T-helper 1 cell treated with Interleukin-12 subunit alpha and Interleukin-12 subunit beta and Interleukin-4 antibody, amounts not matched to agents 30 μg/mL and 1 μg/mL, for 36 hours (primary cell): ENCODE measurements around the gene UCP2.

Experiments used
- H3K27ac Mint-ChIP-seq: one replicate; pipeline ENCODE4 v1.8.0; 2021; ENCODE audit warnings: mild to moderate bottlenecking, mixed read lengths
- H3K27me3 Mint-ChIP-seq: one replicate; pipeline ENCODE4 v1.8.0; 2021; ENCODE audit warnings: low read depth, mixed read lengths
- H3K36me3 Mint-ChIP-seq: one replicate; pipeline ENCODE4 v1.8.0; 2021; ENCODE audit warnings: low read depth, mixed read lengths
- H3K4me1 Mint-ChIP-seq: one replicate; pipeline ENCODE4 v1.8.0; 2021; ENCODE audit warnings: low read depth, mixed read lengths
- H3K4me3 Mint-ChIP-seq: one replicate; pipeline ENCODE4 v1.8.0; 2021; ENCODE audit warnings: mild to moderate bottlenecking, moderate library complexity, mixed read lengths
- H3K9me3 Mint-ChIP-seq: one replicate; pipeline ENCODE4 v1.8.0; 2021; ENCODE audit warnings: mixed read lengths

UCP2 gene

GRCh38 chr11:74004759-74005615, 22.3 kb upstream of the UCP2 start:
- Mint-ChIP-seq H3K27me3 (no peaks in the 10 kb centered on the region), H3K27ac (peak overlapping the region; percentile 93), H3K9me3 (no peaks in the 10 kb centered on the region), H3K4me1 (peaks cover 60% of the 10 kb centered on the region), H3K36me3 (peaks cover 31% of the 10 kb centered on the region), H3K4me3 (peak overlapping the region; percentile 77)

GRCh38 chr11:74004046-74004695, 21.5 kb upstream of the UCP2 start:
- Mint-ChIP-seq H3K4me1 (peaks cover 62% of the 10 kb centered on the region), H3K27ac (peak overlapping the region; percentile 93), H3K36me3 (peaks cover 31% of the 10 kb centered on the region), H3K27me3 (no peaks in the 10 kb centered on the region), H3K9me3 (no peaks in the 10 kb centered on the region), H3K4me3 (no peak overlapping the region)

- Mint-ChIP-seq H3K4me3 (no peak overlapping the region), H3K27ac (peak overlapping the region; percentile 5), H3K27me3 (no peaks in the 10 kb centered on the region), H3K36me3 (peaks cover 31% of the 10 kb centered on the region), H3K9me3 (no peaks in the 10 kb centered on the region), H3K4me1 (peaks cover 58% of the 10 kb centered on the region)
Observed at GRCh38 chr11:74002832-74003231, 20.2 kb upstream of the UCP2 start.

GRCh38 chr11:74001822-74002286, 19.2 kb upstream of the UCP2 start:
- Mint-ChIP-seq H3K4me1 (peaks cover 64% of the 10 kb centered on the region), H3K9me3 (no peaks in the 10 kb centered on the region), H3K4me3 (no peak overlapping the region), H3K27me3 (no peaks in the 10 kb centered on the region), H3K36me3 (peaks cover 34% of the 10 kb centered on the region), H3K27ac (peak overlapping the region; percentile 55)

GRCh38 chr11:74000307-74001133, 17.9 kb upstream of the UCP2 start:
- Mint-ChIP-seq H3K27ac (peak overlapping the region; percentile 9), H3K36me3 (peaks cover 34% of the 10 kb centered on the region), H3K27me3 (no peaks in the 10 kb centered on the region), H3K9me3 (no peaks in the 10 kb centered on the region), H3K4me1 (peaks cover 63% of the 10 kb centered on the region), H3K4me3 (no peak overlapping the region)

- H3K4me1 Mint-ChIP-seq, result peaks cover 63% of the 10 kb centered on the region
- H3K36me3 Mint-ChIP-seq, result peaks cover 31% of the 10 kb centered on the region
- H3K27ac Mint-ChIP-seq, result peak overlapping the region; percentile 27
- H3K27me3 Mint-ChIP-seq, result no peaks in the 10 kb centered on the region
- no peaks in the 10 kb centered on the region for H3K9me3 Mint-ChIP-seq
- H3K4me3 Mint-ChIP-seq, result no peak overlapping the region
Observed at GRCh38 chr11:73999581-74000306, 17.1 kb upstream of the UCP2 start.

- Mint-ChIP-seq H3K4me3 (no peak overlapping the region), H3K36me3 (peaks cover 31% of the 10 kb centered on the region), H3K27ac (peak overlapping the region; percentile 3), H3K9me3 (no peaks in the 10 kb centered on the region), H3K27me3 (no peaks in the 10 kb centered on the region), H3K4me1 (peaks cover 60% of the 10 kb centered on the region)
Observed at GRCh38 chr11:73998846-73999575, 16.4 kb upstream of the UCP2 start.

- Mint-ChIP-seq H3K36me3 (peaks cover 16% of the 10 kb centered on the region), H3K4me3 (no peak overlapping the region), H3K9me3 (no peaks in the 10 kb centered on the region), H3K27ac (peak overlapping the region; percentile 83), H3K4me1 (peaks cover 51% of the 10 kb centered on the region), H3K27me3 (no peaks in the 10 kb centered on the region)
Observed at GRCh38 chr11:73997120-73997770, 14.6 kb upstream of the UCP2 start.

- Mint-ChIP-seq H3K27ac (peak overlapping the region; percentile 100), H3K4me3 (peak overlapping the region; percentile 79), H3K36me3 (peaks cover 11% of the 10 kb centered on the region), H3K27me3 (no peaks in the 10 kb centered on the region), H3K9me3 (no peaks in the 10 kb centered on the region), H3K4me1 (peaks cover 53% of the 10 kb centered on the region)
Observed at GRCh38 chr11:73996161-73996747, 13.6 kb upstream of the UCP2 start.

- peaks cover 53% of the 10 kb centered on the region for H3K4me1 Mint-ChIP-seq
- no peaks in the 10 kb centered on the region for H3K27me3 Mint-ChIP-seq
- peak overlapping the region; percentile 79 for H3K4me3 Mint-ChIP-seq
- peak overlapping the region; percentile 100 for H3K27ac Mint-ChIP-seq
- H3K9me3 Mint-ChIP-seq, result no peaks in the 10 kb centered on the region
- peaks cover 6% of the 10 kb centered on the region for H3K36me3 Mint-ChIP-seq
Observed at GRCh38 chr11:73995731-73996130, 13.1 kb upstream of the UCP2 start.

GRCh38 chr11:73995247-73995646, 12.6 kb upstream of the UCP2 start:
- Mint-ChIP-seq H3K27me3 (no peaks in the 10 kb centered on the region), H3K9me3 (no peaks in the 10 kb centered on the region), H3K27ac (peak overlapping the region; percentile 100), H3K36me3 (peaks cover 6% of the 10 kb centered on the region), H3K4me3 (peak overlapping the region; percentile 79), H3K4me1 (peaks cover 49% of the 10 kb centered on the region)

- H3K4me3 Mint-ChIP-seq, result no peak overlapping the region
Observed at GRCh38 chr11:73991471-73992006, 8.9 kb upstream of the UCP2 start.

More at GRCh38 chr11:73991471-73992006, 8.9 kb upstream of the UCP2 start:
- Mint-ChIP-seq H3K27ac (no peak overlapping the region), H3K9me3 (no peaks in the 10 kb centered on the region), H3K4me1 (peaks cover 27% of the 10 kb centered on the region), H3K27me3 (no peaks in the 10 kb centered on the region), H3K36me3 (no peaks in the 10 kb centered on the region)
